HCT116 (cell line): ENCODE data around the gene SFT2D2. TPM values are rescaled to one million over a fixed set of nuclear protein-coding genes. Genes with fewer than 3 reads are reported as not detected.

Experiments used
- ATAC-seq: fragments of 200-7000 bp; cut with Tn5 transposase; 2 replicates; pipeline ENCODE4 v1.9.1; 2020; ENCODE audit warnings: mild to moderate bottlenecking, moderate library complexity
- BruUV-seq: library from RNA; stranded (reverse); fragments of 400-500 nt; replicated peaks from 2 replicates; lab custom pipeline; 2021; lab: Mats Ljungman, UMichigan
- CTCF ChIA-PET: fragments of 300-600 bp; sonication (Branson Sonifier 250); formaldehyde crosslinking; loops from one replicate; lab custom pipeline; 2021; ENCODE audit warnings: antibody characterized with exemption; lab: Charles Lee
- POLR2A ChIA-PET: fragments of 300-600, 350-600 bp; sonication (Branson Sonifier 250); formaldehyde crosslinking; loops from one replicate; lab custom pipeline; 2021; ENCODE audit warnings: antibody characterized with exemption; lab: Charles Lee
- RAD21 ChIA-PET, 2 experiments: fragments of 300-600 bp; sonication (Branson Sonifier 250); formaldehyde crosslinking; loops; one replicate each; lab custom pipeline; 2023; ENCODE audit warnings: low total read pairs in 2 of 2; ENCODE audit not compliant: uncharacterized antibody in 2 of 2, unreplicated experiment in 2 of 2, low non-redundant PET in 1 of 2; lab: Charles Lee
- DNase-seq: peaks from one replicate; pipeline ENCODE4 v3.0.0-alpha.2; 2010; ENCODE audit warnings: low read depth, low spot score
- H2AFZ ChIP-seq: fragments of 200-600 bp; shearing (Covaris generic), sonication (generic); 2 replicates; pipeline ENCODE4 v1.6.1; 2017; ENCODE audit warnings: low read depth, mixed run types, mixed read lengths, antibody characterized with exemption, low read length; ENCODE audit not compliant: poor library complexity, severe bottlenecking
- H3K27ac ChIP-seq: 2 replicates; pipeline ENCODE4 v1.5.1; 2012; ENCODE audit warnings: low read depth, low read length
- H3K27me3 ChIP-seq: fragments of 200-600 bp; sonication (generic); 2 replicates; pipeline ENCODE4 v1.6.1; 2016; ENCODE audit warnings: mixed run types, low read length, mixed read lengths; ENCODE audit not compliant: insufficient read depth
- H3K36me3 ChIP-seq, 2 experiments: fragments of 200-500 bp in 1 of 2; fragments of 200-600 bp in 1 of 2; sonication (Bioruptor generic) in 1 of 2; sonication (generic) in 1 of 2; 2 replicates each; pipeline versions ENCODE4 v1.5.1 to v1.6.1; 2014 to 2016; ENCODE audit warnings: low read length in 2 of 2, inconsistent platforms in 1 of 2, mixed read lengths in 1 of 2, mixed run types in 1 of 2; ENCODE audit not compliant: insufficient read depth in 2 of 2, control insufficient read depth in 1 of 2
- H3K4me1 ChIP-seq, 2 experiments: fragments of 200-600 bp in 1 of 2; sonication (generic) in 1 of 2; 2 replicates each; pipeline versions ENCODE4 v1.5.1 to v1.6.1; 2012 to 2017; ENCODE audit warnings: low read length in 2 of 2, inconsistent platforms in 1 of 2, mild to moderate bottlenecking in 1 of 2, mixed read lengths in 1 of 2, mixed run types in 1 of 2, moderate library complexity in 1 of 2; ENCODE audit not compliant: insufficient read depth in 2 of 2, control insufficient read depth in 1 of 2
- H3K4me2 ChIP-seq: fragments of 200-600 bp; sonication (generic); 2 replicates; pipeline ENCODE4 v1.6.1; 2017; ENCODE audit warnings: mixed run types, low read length, mixed read lengths
- H3K4me3 ChIP-seq, 2 experiments: fragments of 200-600 bp in 1 of 2; sonication (generic) in 1 of 2; replicated peaks in 1 of 2; 2 replicates each; pipeline ENCODE4 v1.5.1; 2011 to 2016; ENCODE audit warnings: low read length in 2 of 2, control low read depth in 1 of 2, low read depth in 1 of 2, mild to moderate bottlenecking in 1 of 2, mixed read lengths in 1 of 2, mixed run types in 1 of 2
- H3K79me2 ChIP-seq: fragments of 200-600 bp; sonication (generic); 2 replicates; pipeline ENCODE4 v1.6.1; 2017; ENCODE audit warnings: mild to moderate bottlenecking, mixed run types, low read length, moderate library complexity, mixed read lengths; ENCODE audit not compliant: insufficient read depth
- H3K9ac ChIP-seq: fragments of 200-600 bp; sonication (generic); 2 replicates; pipeline ENCODE4 v1.6.1; 2016; ENCODE audit warnings: low read length, mixed read lengths
- H3K9me2 ChIP-seq: fragments of 200-600 bp; sonication (generic), shearing (Covaris generic); 2 replicates; pipeline ENCODE4 v1.6.1; 2017; ENCODE audit warnings: mixed run types, mild to moderate bottlenecking, moderate library complexity; ENCODE audit not compliant: insufficient read depth
- H3K9me3 ChIP-seq, 2 experiments: fragments of 200-500 bp in 1 of 2; fragments of 200-600 bp in 1 of 2; sonication (Bioruptor generic) in 1 of 2; sonication (generic) in 1 of 2; 2 replicates each; pipeline ENCODE4 v1.6.1; 2014 to 2017; ENCODE audit warnings: low read length in 2 of 2, mixed read lengths in 2 of 2, inconsistent platforms in 1 of 2, low read depth in 1 of 2, mild to moderate bottlenecking in 1 of 2, mixed run types in 1 of 2, moderate library complexity in 1 of 2; ENCODE audit not compliant: control insufficient read depth in 1 of 2, insufficient read depth in 1 of 2
- H4K20me1 ChIP-seq: fragments of 200-600 bp; sonication (generic), shearing (Covaris generic); 2 replicates; pipeline ENCODE4 v1.6.1; 2017; ENCODE audit warnings: mixed run types, mild to moderate bottlenecking, moderate library complexity; ENCODE audit not compliant: insufficient read depth
- EGR1 ChIP-seq: IDR thresholded peaks from 2 replicates; pipeline ENCODE4 v1.6.1; 2012; ENCODE audit warnings: low read depth
- ELF1 ChIP-seq: IDR thresholded peaks from 2 replicates; pipeline ENCODE4 v1.6.1; 2012; ENCODE audit warnings: low read depth, borderline replicate concordance
- EZH2 ChIP-seq: fragments of 200-600 bp; sonication (generic); IDR thresholded peaks from 2 replicates; pipeline ENCODE4 v1.6.1; 2017; ENCODE audit warnings: antibody characterized with exemption, mixed run types
- FOSL1 ChIP-seq: IDR thresholded peaks from 2 replicates; pipeline ENCODE4 v1.6.1; 2012; ENCODE audit warnings: low read depth
- JUND ChIP-seq: IDR thresholded peaks from 2 replicates; pipeline ENCODE4 v1.6.1; 2012
- MAX ChIP-seq: IDR thresholded peaks from 2 replicates; pipeline ENCODE4 v1.6.1; 2012
- RAD21 ChIP-seq: IDR thresholded peaks from 2 replicates; pipeline ENCODE4 v1.6.1; 2012; ENCODE audit warnings: low read depth, mild to moderate bottlenecking
- SIN3A ChIP-seq: IDR thresholded peaks from 2 replicates; pipeline ENCODE4 v1.6.1; 2012; ENCODE audit warnings: low read depth
- ZBTB33 ChIP-seq: IDR thresholded peaks from 2 replicates; pipeline ENCODE4 v1.6.1; 2011; ENCODE audit warnings: mild to moderate bottlenecking, low read length, moderate library complexity; ENCODE audit not compliant: insufficient replicate concordance; ENCODE audit errors: extremely low read depth
- ZFX ChIP-seq: fragments of 450-650 bp; IDR thresholded peaks from 2 replicates; pipeline ENCODE4 v1.6.1; 2017
- intact Hi-C: fragments of 100-400 bp; cut with micrococcal nuclease; formaldehyde crosslinking; loops from 2 replicates; pipeline ENCODE4 v1.10.0; 2022
- total RNA-seq: library from RNA; stranded (reverse); gene quantifications from one replicate; pipeline ENCODE4 v1.2.1, GENCODE V29; 2021; ENCODE audit not compliant: unreplicated experiment
- TF ChIP-seq, protein P1 (sequence below), 3 experiments: fragments of 200-600 bp in 1 of 3; sonication (generic) in 1 of 3; IDR thresholded peaks in 2 of 3; conservative IDR thresholded peaks in 1 of 3; 2 replicates each; pipeline ENCODE4 v1.5.1; 2012 to 2017; ENCODE audit warnings: low read depth in 2 of 3, low read length in 2 of 3, antibody characterized with exemption in 1 of 3, borderline replicate concordance in 1 of 3, control low read depth in 1 of 3, mild to moderate bottlenecking in 1 of 3, mixed read lengths in 1 of 3, mixed run types in 1 of 3, moderate library complexity in 1 of 3; ENCODE audit not compliant: insufficient read depth in 1 of 3

SFT2D2 gene
- total RNA-seq, 1 experiment from 2014 or later, result 57.5 TPM

- Histone ChIP-seq H3K4me2 (no peak overlapping the region), H3K27me3 (no peaks in the 10 kb centered on the region), H3K79me2 (no peaks in the 10 kb centered on the region), H3K4me1 (peaks cover 10 to 14% of the 10 kb centered on the region in 2 experiments; a peak in 3 of 4 replicates), H3K27ac (no peak overlapping the region), H4K20me1 (no peaks in the 10 kb centered on the region), H3K9me3 (no peaks in the 10 kb centered on the region), H3K36me3 (no peaks in the 10 kb centered on the region), H3K9ac (no peak overlapping the region), H2AFZ (no peak overlapping the region), H3K9me2 (no peaks in the 10 kb centered on the region)
- DNase-seq, result no peak
- ChIA-PET POLR2A (no interaction called here), RAD21 (no interaction called here), CTCF (no interaction called here)
- BruUV-seq, result no TSS peak
- intact Hi-C loops, result no loop called here
- ATAC-seq, result no peak
- TF ChIP-seq ZBTB33 (no peak), SIN3A (no peak), RAD21 (no peak), JUND (no peak), ELF1 (no peak), EGR1 (no peak), MAX (no peak), EZH2 (no peak), FOSL1 (no peak), ZFX (no peak)
- TF ChIP-seq, protein P1, sequence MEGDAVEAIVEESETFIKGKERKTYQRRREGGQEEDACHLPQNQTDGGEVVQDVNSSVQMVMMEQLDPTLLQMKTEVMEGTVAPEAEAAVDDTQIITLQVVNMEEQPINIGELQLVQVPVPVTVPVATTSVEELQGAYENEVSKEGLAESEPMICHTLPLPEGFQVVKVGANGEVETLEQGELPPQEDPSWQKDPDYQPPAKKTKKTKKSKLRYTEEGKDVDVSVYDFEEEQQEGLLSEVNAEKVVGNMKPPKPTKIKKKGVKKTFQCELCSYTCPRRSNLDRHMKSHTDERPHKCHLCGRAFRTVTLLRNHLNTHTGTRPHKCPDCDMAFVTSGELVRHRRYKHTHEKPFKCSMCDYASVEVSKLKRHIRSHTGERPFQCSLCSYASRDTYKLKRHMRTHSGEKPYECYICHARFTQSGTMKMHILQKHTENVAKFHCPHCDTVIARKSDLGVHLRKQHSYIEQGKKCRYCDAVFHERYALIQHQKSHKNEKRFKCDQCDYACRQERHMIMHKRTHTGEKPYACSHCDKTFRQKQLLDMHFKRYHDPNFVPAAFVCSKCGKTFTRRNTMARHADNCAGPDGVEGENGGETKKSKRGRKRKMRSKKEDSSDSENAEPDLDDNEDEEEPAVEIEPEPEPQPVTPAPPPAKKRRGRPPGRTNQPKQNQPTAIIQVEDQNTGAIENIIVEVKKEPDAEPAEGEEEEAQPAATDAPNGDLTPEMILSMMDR (IDR thresholded peaks at IDR 0.05 in 2 of 3, conservative IDR thresholded peaks at IDR 0.05 in 1 of 3; ENCODE audit: borderline replicate concordance in 1 of 3, insufficient read depth in 1 of 3, low read depth in 2 of 3, low read length in 2 of 3), result no peak
- TF ChIP-seq, all 23 proteins: peak for 0
- no peak overlapping the region for H3K4me3 ChIP-seq
Measured at GRCh38 chr1:168291222-168291837, 65.5 kb downstream of the SFT2D2 start.
